Measurements from ENCODE around the gene PRDM16. TPM values are rescaled to one million over a fixed set of nuclear protein-coding genes. Genes with fewer than 3 reads are reported as not detected.

The PRDM16 gene
- total RNA-seq, 1 experiment from 2014 or later, result 6.1 TPM

DNA sequence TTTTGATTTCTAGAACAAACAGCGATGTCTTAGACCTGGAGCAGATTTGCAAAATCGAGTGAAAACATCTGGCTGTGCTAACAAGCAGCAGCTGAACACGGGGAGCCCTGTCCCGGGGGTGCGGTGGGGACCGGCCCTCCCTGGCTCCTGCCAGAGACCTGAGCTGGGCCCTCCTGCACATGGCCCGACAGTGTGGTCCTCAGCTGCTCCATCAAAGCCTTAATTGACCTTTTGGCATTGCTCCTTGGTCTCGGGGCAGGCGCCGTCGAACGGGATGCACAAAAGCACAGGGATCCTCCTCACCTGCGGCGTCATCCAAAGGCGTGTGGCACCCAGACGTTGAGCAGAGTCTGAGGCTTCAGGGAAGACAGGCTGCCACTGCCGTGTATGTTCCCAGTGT, 73.2 kb downstream of the PRDM16 start (continued):
- TF ChIP-seq, protein P1, sequence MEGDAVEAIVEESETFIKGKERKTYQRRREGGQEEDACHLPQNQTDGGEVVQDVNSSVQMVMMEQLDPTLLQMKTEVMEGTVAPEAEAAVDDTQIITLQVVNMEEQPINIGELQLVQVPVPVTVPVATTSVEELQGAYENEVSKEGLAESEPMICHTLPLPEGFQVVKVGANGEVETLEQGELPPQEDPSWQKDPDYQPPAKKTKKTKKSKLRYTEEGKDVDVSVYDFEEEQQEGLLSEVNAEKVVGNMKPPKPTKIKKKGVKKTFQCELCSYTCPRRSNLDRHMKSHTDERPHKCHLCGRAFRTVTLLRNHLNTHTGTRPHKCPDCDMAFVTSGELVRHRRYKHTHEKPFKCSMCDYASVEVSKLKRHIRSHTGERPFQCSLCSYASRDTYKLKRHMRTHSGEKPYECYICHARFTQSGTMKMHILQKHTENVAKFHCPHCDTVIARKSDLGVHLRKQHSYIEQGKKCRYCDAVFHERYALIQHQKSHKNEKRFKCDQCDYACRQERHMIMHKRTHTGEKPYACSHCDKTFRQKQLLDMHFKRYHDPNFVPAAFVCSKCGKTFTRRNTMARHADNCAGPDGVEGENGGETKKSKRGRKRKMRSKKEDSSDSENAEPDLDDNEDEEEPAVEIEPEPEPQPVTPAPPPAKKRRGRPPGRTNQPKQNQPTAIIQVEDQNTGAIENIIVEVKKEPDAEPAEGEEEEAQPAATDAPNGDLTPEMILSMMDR (IDR thresholded peaks at IDR 0.05 in 2 of 3, conservative IDR thresholded peaks at IDR 0.05 in 1 of 3; ENCODE audit: borderline replicate concordance in 1 of 3, insufficient read depth in 1 of 3, low read depth in 2 of 3, low read length in 2 of 3), result no peak
- TF ChIP-seq SIN3A (IDR thresholded peaks at IDR 0.05; ENCODE audit: low read depth), result no peak
- TF ChIP-seq, protein P2, sequence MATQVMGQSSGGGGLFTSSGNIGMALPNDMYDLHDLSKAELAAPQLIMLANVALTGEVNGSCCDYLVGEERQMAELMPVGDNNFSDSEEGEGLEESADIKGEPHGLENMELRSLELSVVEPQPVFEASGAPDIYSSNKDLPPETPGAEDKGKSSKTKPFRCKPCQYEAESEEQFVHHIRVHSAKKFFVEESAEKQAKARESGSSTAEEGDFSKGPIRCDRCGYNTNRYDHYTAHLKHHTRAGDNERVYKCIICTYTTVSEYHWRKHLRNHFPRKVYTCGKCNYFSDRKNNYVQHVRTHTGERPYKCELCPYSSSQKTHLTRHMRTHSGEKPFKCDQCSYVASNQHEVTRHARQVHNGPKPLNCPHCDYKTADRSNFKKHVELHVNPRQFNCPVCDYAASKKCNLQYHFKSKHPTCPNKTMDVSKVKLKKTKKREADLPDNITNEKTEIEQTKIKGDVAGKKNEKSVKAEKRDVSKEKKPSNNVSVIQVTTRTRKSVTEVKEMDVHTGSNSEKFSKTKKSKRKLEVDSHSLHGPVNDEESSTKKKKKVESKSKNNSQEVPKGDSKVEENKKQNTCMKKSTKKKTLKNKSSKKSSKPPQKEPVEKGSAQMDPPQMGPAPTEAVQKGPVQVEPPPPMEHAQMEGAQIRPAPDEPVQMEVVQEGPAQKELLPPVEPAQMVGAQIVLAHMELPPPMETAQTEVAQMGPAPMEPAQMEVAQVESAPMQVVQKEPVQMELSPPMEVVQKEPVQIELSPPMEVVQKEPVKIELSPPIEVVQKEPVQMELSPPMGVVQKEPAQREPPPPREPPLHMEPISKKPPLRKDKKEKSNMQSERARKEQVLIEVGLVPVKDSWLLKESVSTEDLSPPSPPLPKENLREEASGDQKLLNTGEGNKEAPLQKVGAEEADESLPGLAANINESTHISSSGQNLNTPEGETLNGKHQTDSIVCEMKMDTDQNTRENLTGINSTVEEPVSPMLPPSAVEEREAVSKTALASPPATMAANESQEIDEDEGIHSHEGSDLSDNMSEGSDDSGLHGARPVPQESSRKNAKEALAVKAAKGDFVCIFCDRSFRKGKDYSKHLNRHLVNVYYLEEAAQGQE (IDR thresholded peaks at IDR 0.05; ENCODE audit: low read depth), result no peak
- TF ChIP-seq RAD21 (IDR thresholded peaks at IDR 0.05; ENCODE audit: low read depth), result no peak
- TF ChIP-seq SP1 (IDR thresholded peaks at IDR 0.05; ENCODE audit: low read depth), result no peak

DNA sequence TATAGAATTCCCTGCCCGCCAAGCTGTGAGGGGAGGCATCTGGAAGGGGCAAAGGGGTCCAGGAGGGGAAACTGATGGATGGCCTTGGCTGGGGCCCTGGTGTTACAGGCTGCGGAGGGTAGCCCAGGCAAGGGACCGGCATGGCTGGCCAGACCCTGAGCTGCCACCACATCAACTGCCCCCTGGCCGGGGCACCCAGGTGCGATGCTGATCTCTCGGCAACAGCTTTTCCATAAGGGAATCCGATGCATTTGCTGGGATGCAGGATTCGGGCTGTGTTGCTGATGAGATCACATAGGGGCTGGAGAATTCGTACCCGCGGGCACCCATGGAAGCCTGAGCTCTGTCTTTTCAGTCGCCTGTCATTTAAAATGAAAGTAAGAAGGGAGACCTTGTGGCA, 73.7 kb downstream of the PRDM16 start:
- H3K9ac ChIP-seq (ENCODE audit: low read length), result no peak overlapping the region
- H3K9me3 ChIP-seq (ENCODE audit: control insufficient read depth in 1 of 2, insufficient read depth in 1 of 2, low read depth in 1 of 2, low read length in 2 of 2), result no peaks in the 10 kb centered on the region
- H3K36me3 ChIP-seq (ENCODE audit: control insufficient read depth in 1 of 2, insufficient read depth in 2 of 2, low read length in 2 of 2), result no peaks in the 10 kb centered on the region
- H3K4me3 ChIP-seq (replicated peaks in 1 of 2; ENCODE audit: low read depth in 1 of 2, low read length in 2 of 2), result no peak overlapping the region
- ATAC-seq, result no peak
- BruUV-seq (replicated peaks), result no TSS peak
- DNase-seq (ENCODE audit: low read depth, low spot score), result no peak
- no peak overlapping the region for H3K4me2 ChIP-seq (ENCODE audit: low read length)
- H3K4me1 ChIP-seq (ENCODE audit: control insufficient read depth in 1 of 2, insufficient read depth in 2 of 2, low read length in 2 of 2), result no peaks in the 10 kb centered on the region
- no peaks in the 10 kb centered on the region for H3K9me2 ChIP-seq (ENCODE audit: insufficient read depth)
- intact Hi-C loops (cut with micrococcal nuclease), result no loop called here
- ChIA-PET RAD21 (ENCODE audit: low non-redundant PET in 1 of 2, low total read pairs in 2 of 2, uncharacterized antibody in 2 of 2, unreplicated experiment in 2 of 2) (no interaction called here), CTCF (no interaction called here), POLR2A (no interaction called here)
- no peak overlapping the region for H2AFZ ChIP-seq (ENCODE audit: low read depth, low read length, poor library complexity, severe bottlenecking)
- no peaks in the 10 kb centered on the region for H3K79me2 ChIP-seq (ENCODE audit: insufficient read depth, low read length)
- H3K27ac ChIP-seq (ENCODE audit: low read depth, low read length), result no peak overlapping the region
- TF ChIP-seq CEBPB (IDR thresholded peaks at IDR 0.05; ENCODE audit: low read depth) (no peak), TCF7L2 (IDR thresholded peaks at IDR 0.05; ENCODE audit: borderline replicate concordance, extremely low read depth, insufficient read depth, insufficient read length) (no peak), FOSL1 (IDR thresholded peaks at IDR 0.05; ENCODE audit: low read depth) (no peak), ZNF274 (IDR thresholded peaks at IDR 0.05; ENCODE audit: low read depth, low read length) (no peak)
- TF ChIP-seq, protein P1 (IDR thresholded peaks at IDR 0.05 in 2 of 3, conservative IDR thresholded peaks at IDR 0.05 in 1 of 3; ENCODE audit: borderline replicate concordance in 1 of 3, insufficient read depth in 1 of 3, low read depth in 2 of 3, low read length in 2 of 3), result no peak
- no peaks in the 10 kb centered on the region for H3K27me3 ChIP-seq (ENCODE audit: insufficient read depth, low read length)
- H4K20me1 ChIP-seq (ENCODE audit: insufficient read depth), result no peaks in the 10 kb centered on the region
